DOHH2 (cell line): ENCODE results near the gene TUSC2.

Experiments
- EZH2phosphoT487 ChIP-seq: fragments of 200-600 bp; sonication (generic); IDR thresholded peaks from 2 replicates; pipeline ENCODE4 v1.6.1; 2017; ENCODE audit warnings: borderline replicate concordance, mild to moderate bottlenecking, antibody characterized with exemption, low read length, moderate library complexity, mixed read lengths
- TF ChIP-seq, protein P1 (sequence below): fragments of 200-600 bp; sonication (generic); IDR thresholded peaks from one replicate; pipeline ENCODE4 v1.5.1; 2014; ENCODE audit warnings: antibody characterized with exemption, mild to moderate bottlenecking, low read depth, low read length; ENCODE audit not compliant: poor library complexity, severe bottlenecking

DNA sequence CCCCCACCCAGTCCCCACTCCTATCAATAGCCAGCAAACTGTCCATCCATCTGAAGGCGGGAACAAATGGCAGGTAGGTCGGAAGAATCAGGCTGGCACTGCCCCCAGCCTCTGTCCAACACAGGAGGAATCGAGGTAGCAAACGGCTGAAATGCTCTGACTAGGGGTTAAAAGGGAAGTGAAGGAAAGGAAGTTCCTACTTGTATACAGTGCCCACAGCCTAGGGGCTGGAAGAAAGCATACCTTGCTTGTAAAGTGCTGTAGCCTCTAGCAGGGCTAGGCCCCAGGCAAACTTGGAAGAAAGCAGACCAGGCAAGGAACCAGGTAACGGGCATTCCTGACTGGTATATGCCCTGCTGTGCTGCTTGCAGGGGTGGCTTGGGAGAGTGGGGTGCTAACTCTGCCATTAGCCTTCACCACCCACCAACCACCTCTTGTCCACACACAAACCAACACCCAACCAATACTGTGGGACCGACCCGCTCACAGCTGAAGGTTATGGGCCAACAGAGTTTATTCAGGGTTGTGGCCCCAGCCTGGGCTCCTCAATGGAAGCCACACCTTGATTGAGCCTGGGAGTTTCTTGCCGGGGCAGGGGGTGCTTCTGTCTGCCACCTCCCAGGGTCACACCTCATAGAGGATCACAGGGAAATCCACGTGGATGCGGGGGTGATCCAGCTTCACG, 2.4 kb downstream of the TUSC2 start:
- TF ChIP-seq, protein P1, sequence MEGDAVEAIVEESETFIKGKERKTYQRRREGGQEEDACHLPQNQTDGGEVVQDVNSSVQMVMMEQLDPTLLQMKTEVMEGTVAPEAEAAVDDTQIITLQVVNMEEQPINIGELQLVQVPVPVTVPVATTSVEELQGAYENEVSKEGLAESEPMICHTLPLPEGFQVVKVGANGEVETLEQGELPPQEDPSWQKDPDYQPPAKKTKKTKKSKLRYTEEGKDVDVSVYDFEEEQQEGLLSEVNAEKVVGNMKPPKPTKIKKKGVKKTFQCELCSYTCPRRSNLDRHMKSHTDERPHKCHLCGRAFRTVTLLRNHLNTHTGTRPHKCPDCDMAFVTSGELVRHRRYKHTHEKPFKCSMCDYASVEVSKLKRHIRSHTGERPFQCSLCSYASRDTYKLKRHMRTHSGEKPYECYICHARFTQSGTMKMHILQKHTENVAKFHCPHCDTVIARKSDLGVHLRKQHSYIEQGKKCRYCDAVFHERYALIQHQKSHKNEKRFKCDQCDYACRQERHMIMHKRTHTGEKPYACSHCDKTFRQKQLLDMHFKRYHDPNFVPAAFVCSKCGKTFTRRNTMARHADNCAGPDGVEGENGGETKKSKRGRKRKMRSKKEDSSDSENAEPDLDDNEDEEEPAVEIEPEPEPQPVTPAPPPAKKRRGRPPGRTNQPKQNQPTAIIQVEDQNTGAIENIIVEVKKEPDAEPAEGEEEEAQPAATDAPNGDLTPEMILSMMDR = no peak
- no peak for TF ChIP-seq EZH2phosphoT487
